HG03064 (cell line): Measurements from ENCODE around the gene ATXN10.

ENCODE experiments used
- ATAC-seq: cut with Tn5 transposase; IDR thresholded peaks from one replicate; pipeline ENCODE4 v1.9.1; 2021; ENCODE audit warnings: low read depth; ENCODE audit not compliant: unreplicated experiment

Gene ATXN10

DNA sequence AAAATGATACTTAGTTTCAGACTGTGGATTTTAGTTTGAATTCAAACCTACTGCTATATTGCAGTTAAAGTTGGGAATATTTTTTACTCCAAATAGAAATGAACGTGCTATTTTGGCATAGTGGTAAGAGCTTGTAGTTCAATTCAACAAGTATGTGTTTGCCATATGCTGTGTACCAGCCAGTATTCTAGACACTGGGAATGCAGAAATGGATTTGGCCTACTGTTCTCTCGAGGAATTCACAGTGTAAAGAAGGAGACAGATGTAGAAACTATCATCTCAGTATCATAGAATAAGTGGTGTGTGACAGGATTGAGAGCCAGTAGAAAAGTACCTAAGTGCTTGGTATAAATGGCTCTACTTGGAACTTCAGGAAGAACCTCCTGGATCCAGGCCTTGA is 80.4 kb downstream of the ATXN10 start:
- ATAC-seq = no peak

DNA sequence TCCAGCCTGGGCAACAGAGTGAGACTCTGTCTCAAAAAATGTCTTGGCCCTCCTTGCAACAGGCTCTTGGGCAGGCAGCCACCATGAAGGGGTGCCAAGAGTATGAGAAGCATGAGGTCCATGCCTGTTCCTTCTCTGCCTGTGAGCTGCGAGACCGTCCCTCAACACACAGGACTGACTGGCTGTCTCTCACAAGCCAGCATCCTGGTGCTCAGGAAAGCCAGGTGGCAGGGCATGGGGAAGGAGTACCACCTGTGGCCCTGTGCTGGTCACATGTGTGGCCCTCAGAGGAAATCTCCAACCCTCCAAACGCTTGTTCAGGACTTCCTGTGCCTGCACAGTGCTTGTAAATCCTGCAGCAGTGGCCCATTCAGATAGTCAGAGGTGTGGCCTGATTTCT is 83.2 kb downstream of the ATXN10 start:
- no peak for ATAC-seq

DNA sequence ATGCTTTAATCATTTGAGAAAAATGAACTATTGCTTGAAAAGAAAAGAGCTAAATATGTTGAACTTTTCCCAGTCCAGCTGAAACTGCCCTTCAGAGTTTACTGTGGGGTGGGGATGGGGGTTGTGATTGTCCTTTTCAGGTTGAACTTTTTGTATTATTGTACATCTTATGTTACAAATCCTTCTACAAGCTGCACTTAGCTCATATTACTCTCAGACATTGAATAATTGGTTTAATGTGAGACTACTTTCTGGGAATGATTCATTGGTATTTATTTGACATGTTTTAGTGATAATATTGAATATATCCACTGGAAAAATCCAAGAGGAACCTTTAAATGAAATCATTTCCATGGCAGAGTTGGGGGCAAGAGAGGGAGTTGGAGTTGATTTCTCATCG is 84.9 kb downstream of the ATXN10 start:
- no peak for ATAC-seq

DNA sequence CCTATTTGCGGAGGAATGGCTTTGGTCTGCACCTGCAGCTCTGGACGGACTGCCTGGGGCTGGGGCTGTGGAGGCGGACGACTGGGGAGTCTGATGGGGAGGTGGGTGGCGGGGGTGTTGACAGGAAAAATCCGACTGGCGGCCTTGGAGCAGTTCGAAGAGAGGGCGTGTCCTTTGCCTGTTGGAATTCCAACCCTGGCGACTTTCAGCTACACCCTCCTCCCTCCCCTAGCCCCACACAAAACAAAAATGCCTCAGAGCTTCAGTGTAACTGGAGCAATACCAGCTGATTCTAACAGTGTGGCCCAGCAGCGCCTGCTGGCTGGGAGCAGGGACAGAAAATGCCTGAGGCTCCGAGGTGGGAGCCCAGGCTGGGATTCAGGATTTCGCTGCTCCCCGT is 85.4 kb downstream of the ATXN10 start:
- ATAC-seq = no peak

DNA sequence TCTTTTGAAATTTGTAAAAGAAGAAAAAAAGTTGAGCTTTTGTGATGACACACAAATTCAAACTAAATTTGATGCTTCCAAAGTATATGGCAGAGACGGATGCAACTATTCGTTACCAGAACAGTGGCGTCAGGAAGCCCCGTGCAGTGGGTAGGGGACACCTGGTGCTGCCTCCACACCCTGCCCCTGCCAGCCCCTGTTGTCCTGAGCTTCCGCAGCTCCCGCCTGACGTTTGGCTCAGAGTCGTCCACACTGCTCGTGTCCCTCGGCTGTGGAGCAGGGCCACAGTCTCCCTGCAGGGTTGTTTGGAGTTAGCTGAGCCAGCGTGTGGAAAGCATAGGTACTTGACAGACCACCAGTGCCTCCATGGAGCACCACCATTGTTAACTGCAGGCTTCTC is 86.3 kb downstream of the ATXN10 start:
- no peak for ATAC-seq

DNA sequence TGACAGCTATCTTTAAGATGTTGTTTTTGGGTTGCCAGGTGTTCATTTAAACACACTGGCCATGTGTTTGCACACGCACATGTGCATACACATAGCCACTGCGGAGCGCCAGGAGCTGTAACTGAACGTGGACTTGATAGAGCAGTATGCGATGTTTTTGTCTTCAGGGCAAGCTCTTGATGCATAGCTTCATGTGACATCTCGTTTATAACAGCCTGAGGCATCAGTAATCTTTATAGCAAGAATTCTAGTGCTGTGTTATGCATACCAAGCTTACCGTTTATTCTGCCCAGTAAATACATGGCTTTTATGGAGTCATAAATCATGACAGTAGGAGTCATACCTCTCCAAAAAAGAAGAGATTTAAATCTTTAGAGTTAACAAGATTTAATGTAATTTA is 87.0 kb downstream of the ATXN10 start:
- ATAC-seq = no peak

DNA sequence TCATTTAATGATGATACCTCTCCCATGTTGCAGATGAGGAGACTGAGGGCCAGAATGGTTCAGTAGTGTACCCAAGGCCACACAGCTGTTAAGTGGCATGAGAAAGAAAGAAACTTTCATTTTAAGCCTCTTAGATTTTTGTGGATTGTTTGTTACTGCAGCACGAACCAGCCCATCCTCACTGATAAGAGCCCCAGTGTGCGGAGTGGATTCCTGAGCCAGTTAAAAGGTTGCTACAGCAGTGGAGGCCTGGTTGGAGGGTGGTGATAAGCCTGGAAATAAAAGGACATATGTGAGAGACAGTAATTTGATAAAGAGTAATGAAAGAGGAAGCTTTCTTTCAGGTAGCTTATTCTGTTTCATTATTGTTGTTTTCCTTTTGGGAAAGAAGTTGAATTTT is 89.0 kb downstream of the ATXN10 start:
- no peak for ATAC-seq

DNA sequence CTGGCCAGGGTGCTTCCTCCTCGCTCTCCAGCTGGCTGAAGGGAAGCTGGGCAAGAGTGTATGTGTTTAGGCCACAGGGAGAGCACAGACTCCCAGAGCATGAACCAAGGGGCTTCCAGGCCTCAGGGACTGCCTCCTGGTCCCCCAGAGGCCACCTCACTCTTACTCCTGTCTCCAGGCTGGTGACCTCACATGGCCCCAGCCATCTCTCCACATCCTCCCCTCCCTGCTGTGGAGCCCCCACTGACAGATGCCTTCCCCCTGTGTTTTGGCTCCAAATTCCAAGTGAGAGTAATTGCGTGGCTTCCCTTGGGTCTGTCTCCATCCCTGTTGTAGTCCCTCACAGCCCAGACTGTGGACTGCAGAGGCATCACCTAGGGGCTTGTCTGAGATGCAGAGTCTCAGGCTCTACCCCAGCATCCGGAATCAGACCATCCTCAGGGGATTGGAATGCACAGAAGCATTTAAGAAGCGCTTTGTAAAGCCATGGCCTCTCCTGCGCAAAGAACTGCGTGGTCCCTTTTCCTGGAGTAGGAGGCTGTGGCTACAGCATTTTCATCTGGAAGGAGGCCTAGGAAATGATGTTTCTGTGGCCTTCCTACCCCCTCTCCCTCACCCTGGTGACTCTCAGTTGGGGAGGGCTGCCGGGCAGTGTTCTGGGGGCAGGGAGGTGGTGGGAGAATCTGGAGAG is 91.1 kb downstream of the ATXN10 start:
- no peak for ATAC-seq

DNA sequence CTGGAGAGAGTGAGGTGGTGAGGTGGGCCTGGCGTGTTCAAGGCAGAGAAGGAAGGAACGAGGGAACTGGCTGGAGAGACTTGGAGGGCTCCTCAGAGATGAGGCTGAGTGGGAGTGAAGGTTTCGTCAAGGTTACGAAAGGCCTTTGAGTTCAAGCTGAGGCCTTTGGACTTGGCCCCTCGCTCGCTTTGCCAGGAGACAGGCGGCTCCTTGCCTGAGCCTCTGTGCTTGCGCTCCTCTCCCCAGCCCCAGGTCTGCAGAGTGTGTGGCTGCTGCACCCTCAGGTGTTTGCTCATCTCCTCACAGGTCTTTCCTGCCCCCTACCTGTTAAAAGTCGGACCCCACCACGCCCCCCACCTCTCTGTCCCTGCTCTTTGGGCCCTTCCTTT is 91.6 kb downstream of the ATXN10 start:
- no peak for ATAC-seq

DNA sequence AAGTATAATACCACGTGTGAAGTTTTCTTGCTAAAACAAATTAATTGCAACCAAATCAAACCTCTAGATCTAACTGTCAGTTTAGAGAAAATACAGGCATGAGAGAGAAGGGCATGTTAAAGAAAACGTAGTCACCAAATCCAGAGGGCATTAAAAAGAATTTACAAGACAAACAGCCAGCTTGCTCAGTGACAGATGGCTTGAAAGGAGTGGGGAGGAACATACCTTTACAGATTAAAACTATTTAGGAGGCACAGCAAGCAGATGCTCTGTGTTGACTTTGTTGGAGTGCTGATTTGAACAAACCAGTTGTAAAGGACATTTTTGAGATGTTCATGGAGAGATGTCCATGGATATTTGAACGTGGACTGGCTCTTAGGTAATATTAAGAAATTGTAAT is 96.9 kb downstream of the ATXN10 start:
- ATAC-seq = no peak

DNA sequence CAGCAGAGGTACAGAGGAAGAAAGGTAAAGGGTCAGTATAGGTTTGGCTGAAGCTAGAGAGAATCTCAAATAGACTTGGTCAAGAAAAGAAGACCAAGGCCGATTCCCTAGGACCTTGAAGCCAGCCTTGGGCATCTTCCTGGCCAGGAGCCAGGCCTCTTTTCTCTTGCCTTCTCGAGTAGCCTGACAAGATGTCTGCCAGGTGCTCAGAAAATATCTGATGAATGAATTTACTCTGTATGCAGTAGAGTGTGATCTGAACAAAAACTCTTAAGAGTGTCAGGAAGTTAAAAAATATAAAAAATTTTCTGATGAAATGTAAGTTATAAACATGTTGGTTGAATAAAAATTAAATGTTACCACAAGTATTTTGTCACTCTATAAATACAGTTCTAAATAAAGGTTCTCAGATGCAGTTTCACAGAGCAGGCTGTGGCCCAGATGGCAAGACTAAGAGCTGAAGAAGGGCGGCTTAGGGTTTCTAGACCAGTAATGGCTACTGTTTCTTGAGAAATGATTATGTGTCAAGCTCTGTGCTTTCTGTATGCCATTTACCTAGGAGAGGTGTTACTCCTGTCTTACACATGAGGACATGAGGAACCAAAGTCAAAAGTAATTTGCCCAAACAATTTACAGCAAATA is 98.1 kb downstream of the ATXN10 start:
- no peak for ATAC-seq

DNA sequence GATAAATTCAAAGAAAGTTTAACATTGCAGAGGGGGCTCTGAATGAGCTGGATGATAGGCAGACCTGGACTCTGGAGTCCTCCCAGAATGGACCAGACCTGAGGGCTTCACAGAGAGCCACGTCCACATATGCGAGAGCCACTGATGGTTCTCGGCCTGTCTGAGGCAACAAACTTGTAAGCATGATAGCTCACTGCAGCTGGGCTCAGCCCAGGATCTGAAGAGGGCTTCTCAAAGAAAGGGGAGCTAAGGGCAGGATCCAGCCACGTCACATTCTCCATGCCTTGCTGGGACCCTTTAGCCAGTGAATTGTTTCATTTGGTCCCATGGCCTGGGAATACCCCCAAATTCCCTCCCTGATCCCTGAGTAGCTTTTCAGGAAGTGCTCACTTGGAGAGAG is 98.9 kb downstream of the ATXN10 start:
- ATAC-seq = no peak

DNA sequence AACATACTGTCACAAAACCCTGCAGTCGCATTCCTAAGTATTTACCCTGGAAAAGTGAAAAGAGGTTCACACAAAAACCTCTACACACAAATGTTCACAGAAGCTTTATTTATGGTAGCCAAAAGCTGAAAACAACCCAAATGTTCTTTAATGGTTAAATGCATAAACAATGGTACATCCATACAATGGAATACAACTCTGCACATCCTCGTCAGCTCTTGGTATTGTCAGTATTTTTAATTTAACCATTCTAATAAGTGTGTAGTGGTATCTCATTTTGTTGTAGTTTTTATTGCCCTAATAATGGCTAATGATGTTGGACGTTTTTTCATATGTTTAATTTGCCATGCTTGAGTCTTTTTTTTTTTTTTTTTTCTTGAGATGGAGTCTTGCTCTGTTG is 99.4 kb downstream of the ATXN10 start:
- ATAC-seq = no peak

DNA sequence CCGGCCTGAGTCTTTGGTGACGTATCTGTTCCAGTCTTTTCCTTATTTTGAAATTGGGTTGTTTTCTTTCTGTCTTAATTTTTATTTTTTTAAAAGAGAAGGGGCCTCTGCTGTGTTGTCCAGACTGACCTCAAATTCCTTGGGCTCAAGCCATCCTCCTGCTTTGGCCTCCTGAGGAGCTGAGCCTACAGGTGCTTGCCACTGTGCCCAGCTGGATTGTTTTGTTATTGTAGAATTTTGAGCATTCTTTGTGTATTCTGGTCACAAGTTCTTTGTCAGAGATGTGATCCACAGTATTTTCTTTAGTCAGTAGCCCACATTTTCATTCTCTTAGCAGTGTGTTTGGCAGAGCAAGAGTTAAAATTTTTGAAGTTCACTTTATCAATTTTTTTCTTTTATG is 100.1 kb downstream of the ATXN10 start:
- no peak for ATAC-seq

DNA sequence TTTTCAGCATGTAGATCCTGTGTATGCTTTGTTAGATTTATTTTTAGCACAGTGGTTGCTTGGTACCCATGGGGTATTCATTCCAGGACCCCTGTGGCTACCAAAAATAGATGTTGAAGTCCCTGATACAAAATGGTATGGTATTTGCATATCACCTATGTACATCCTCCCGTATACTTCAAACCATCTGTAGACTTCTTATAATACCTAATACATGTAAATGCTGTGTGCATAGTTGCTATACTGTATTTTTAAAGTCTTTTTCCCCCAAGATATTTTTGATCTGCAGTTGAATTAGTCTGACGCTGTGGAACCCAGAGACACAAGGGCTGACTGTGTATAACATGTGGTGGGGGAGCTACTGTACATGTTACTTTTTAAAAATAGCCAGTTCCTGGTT is 101.1 kb downstream of the ATXN10 start:
- no peak for ATAC-seq

DNA sequence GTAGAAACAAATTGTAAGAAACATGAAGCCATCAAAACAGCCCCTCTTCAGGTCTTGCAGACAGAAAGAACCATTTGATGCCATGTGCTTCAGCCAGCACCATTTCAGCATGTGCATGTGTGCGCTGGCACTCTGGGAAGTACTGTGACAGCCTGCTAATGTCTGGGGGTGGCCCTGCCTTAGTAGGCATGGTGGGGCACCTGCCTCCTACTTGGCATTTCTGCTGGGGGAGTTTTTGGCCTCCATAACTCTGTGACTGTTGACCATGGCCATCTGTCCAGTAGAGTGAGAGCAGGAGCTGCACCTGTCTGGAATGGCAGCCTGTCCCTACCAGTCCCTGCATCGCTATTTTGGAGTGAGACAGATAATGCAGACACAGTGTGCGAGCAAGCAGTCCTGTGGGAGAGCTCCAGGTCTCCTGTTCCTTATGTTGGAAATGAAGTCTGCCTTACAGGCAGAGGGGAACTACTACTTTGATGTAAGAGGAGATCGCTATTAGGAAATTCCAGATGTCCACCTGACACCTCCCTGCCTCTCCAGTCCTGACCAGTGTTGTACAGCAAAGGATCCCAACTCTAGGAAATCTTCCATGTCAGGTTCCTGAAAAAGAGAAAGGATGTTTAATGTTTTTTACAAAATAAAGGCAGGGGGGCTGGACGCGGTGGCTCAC is 102.5 kb downstream of the ATXN10 start:
- no peak for ATAC-seq

DNA sequence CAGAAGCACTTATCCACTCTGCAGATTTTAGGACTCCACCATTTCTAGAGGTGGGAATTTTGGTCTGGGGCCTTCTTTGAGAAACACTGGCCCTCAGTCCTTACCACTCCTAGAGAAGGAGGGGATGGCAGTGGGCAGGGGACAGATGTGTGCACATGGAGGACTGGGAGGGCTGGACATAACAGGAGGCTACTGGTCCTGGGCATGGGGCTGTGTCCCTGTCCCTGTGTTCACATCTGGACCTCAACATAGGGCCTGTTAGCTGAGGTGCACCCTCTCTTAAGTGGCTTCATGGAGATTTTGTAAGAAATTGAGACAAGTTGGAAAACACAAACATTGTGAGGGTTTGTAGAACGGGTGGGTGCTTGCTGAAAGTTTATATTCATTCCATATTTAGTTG is 103.4 kb downstream of the ATXN10 start:
- no peak for ATAC-seq

DNA sequence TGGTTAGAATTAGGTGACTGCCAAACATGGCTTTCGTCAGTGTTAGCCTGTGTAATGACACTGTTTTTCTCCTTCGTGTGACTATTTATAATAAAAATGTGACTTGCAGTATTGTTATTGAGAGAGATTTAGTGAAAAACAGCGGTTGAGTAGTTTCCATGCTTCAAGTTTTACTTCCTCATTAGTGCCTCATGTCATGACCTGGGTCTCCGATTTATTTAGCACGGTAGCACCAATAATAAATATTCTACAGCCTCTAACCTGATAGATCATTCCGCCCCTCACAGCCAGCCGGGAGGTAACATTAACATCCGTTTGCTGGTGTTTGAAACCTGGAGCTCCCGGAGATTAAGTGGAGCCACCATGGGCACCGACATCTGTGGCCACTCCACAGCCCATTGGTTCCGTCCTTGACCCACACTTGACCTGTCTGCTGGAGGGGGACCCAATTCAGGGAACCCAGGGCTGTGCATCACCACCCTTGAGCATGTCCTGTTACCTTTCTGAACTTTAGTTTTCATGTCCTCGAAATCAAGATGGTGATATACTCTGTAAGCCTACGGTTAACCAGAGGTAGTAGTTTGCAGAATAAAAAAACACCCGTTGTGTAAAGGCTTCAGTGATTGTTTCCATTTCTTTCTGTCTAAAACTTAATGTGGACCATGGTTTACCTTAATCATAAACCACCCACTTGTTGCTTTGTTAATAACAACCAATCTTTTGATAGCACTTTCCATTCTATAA is 104.1 kb downstream of the ATXN10 start:
- no peak for ATAC-seq

DNA sequence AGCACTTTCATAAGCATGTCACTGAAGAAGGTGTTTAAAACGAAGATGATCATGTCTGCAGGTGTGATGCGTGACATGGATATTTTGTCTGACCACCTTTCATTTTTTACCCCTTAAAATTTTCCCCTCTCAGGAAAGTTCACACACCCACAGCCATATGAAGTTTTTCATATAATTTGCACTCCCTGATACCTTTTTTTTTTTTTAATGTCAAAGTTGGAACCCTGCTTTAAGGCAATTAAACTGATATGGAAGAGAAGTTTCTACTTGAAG is 104.6 kb downstream of the ATXN10 start:
- no peak for ATAC-seq

DNA sequence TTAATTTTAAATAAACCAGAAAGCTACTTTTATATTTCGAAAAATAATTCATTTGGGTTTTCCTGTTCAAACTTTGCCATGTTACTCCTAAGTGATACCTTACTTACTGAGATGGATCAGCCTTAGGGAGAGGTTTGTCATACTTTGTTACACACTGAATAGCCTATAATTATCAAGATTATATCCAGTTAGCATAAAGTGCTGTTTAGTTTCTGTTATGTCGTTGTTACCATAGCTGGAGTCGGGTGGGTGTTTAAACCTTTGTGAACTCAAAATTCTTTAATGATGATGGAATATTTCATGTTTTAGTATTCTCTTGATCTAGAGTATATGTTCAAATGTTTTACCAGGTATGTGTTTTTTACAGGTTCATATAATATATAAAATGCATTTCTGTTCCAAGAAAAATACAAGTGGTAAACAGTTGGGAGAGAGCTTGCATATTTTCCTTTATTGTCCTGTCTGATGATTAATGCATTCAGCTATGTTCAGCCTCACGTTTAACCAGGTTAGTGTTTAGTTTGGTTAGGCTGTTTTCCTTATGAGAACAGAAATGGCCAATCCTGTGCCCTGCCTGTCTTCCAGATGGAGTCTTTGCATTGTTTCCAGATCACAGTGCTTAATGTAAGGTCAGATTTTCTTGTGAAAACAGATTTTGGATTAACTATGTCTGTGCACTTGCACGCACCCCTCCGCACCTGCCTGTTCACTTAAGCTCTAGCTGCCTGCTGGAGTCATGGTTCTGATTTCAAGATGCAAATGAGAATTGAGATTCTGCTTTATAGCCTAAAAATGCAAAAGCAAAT is 105.6 kb downstream of the ATXN10 start:
- no peak for ATAC-seq

DNA sequence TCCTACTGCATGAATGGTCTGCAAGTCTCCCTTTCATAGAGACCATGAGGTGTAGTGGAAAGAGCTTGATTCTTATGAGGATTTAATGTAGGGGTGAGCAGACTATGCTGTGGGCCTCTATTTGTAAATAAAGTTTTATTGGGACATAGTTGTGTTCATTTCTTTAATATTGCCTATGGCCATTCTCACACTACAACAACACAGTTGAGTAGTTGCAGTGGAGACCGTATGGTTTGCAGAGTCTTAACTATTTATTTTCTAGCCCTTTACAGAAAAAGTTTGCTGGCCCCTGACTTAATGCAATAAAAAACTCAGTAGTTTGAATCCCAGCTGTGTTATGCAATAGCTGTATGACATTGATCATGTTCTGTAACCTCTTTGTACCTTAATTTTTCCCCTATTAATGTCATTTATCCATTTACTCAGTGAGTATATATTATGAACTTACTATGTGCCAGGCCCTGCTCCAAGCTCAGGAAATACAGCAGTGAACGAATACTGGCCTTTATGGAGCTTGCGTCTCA is 106.3 kb downstream of the ATXN10 start:
- ATAC-seq = no peak
